Type B pancreatic cell (in vitro differentiated cells): ENCODE measurements around the gene SH2D1B. TPM values are rescaled to one million over a fixed set of nuclear protein-coding genes. Genes with fewer than 3 reads are reported as not detected.

Source experiments
- DNase-seq: peaks from one replicate; pipeline ENCODE4 v3.0.0; 2021; ENCODE audit warnings: mixed read lengths; ENCODE audit not compliant: unreplicated experiment; ENCODE audit errors: extremely low spot score
- H3K27ac Mint-ChIP-seq: 2 replicates; pipeline ENCODE4 v1.8.0; 2021; ENCODE audit warnings: mild to moderate bottlenecking, mixed read lengths
- H3K27me3 Mint-ChIP-seq: 2 replicates; pipeline ENCODE4 v1.8.0; 2021; ENCODE audit warnings: mixed read lengths
- H3K36me3 Mint-ChIP-seq: 2 replicates; pipeline ENCODE4 v1.8.0; 2021; ENCODE audit warnings: mixed read lengths
- H3K4me1 Mint-ChIP-seq: one replicate; pipeline ENCODE4 v1.8.0; 2021; ENCODE audit warnings: mixed read lengths; ENCODE audit not compliant: unreplicated experiment
- H3K4me3 Mint-ChIP-seq: 2 replicates; pipeline ENCODE4 v1.8.0; 2021; ENCODE audit warnings: mild to moderate bottlenecking, mixed read lengths
- H3K9me3 Mint-ChIP-seq: 2 replicates; pipeline ENCODE4 v1.8.0; 2021; ENCODE audit warnings: mixed read lengths
- total RNA-seq: library from RNA; stranded (reverse); gene quantifications from 2 replicates; pipeline ENCODE4 v1.2.1, GENCODE V29; 2021; ENCODE audit warnings: low replicate concordance
- TF ChIP-seq, protein P1 (sequence below): fragments of 200-600 bp; sonication (generic); conservative IDR thresholded peaks from 2 replicates; pipeline ENCODE4 v1.5.0; 2021; ENCODE audit warnings: antibody characterized with exemption, mild to moderate bottlenecking

Gene SH2D1B
- total RNA-seq, 1 donor from 2014 or later, result not detected

DNA sequence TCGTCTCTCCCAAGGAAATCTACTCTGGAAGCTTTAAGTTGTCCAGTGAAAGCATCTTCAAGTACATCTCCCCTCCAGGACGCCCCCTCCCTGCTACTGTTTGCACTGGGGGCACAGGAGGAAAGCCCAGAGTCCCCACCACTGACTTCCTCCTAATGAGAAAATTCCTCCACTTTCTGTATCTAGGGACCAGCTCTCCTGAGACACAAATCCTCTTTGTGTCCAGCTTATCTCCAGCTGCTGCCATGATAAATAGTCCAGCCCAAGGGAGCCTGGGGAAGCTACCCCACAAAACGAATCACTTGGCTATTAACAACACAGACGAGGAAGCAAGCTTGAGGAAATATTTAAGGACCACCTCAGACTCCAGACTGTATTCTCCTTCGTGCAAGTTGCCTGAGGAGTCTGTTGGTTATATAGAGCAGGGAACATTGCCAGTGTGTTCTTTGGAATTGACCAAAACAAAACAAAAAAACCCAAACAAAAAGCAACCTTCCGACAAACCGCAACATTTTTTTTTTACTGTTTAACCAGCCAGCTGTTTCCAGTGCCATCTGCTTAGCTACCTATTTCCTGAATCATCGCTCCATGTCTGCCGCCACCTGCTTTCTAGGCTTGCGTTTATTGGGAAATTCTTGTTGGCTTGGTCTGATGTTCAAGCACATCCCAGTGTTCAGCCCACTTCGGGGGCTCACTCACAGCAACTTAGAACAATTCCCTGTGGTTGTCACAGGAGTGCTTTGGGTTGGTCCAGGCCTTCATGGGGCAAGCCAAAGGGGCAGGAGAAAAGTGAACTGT lies 22.7 kb downstream of the SH2D1B start:
- H3K27ac Mint-ChIP-seq, result peak overlapping the region; percentile 63
- TF ChIP-seq, protein P1, sequence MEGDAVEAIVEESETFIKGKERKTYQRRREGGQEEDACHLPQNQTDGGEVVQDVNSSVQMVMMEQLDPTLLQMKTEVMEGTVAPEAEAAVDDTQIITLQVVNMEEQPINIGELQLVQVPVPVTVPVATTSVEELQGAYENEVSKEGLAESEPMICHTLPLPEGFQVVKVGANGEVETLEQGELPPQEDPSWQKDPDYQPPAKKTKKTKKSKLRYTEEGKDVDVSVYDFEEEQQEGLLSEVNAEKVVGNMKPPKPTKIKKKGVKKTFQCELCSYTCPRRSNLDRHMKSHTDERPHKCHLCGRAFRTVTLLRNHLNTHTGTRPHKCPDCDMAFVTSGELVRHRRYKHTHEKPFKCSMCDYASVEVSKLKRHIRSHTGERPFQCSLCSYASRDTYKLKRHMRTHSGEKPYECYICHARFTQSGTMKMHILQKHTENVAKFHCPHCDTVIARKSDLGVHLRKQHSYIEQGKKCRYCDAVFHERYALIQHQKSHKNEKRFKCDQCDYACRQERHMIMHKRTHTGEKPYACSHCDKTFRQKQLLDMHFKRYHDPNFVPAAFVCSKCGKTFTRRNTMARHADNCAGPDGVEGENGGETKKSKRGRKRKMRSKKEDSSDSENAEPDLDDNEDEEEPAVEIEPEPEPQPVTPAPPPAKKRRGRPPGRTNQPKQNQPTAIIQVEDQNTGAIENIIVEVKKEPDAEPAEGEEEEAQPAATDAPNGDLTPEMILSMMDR, result no peak
- H3K36me3 Mint-ChIP-seq, result peaks cover 4% of the 10 kb centered on the region
- DNase-seq, result peak; percentile 37
- H3K27me3 Mint-ChIP-seq, result peaks cover 3% of the 10 kb centered on the region
- peak overlapping the region; percentile 35 for H3K4me3 Mint-ChIP-seq
- no peaks in the 10 kb centered on the region for H3K9me3 Mint-ChIP-seq
- peaks cover 40% of the 10 kb centered on the region for H3K4me1 Mint-ChIP-seq

DNA sequence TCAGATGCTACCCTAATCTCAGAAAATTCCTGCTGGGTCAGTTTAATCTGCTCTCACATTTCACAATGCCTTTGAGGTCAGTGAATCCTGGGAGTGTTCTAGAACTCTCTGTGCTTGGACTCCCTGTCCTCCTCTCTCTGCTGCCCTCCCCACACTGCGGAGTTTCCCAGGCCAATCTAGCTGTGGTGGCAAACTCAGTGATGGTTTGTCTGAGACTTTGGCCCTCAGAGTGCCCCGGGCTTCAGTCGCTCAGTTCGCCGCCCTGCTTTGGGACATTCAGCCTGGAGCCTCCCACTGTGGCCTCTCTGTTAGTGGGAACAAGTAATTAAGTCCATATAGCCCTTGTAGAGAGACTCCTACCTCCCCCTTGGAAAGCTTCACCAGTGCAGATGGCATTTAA lies 23.3 kb downstream of the SH2D1B start:
- TF ChIP-seq, protein P1, result no peak
- peak; percentile 49 for DNase-seq
- Mint-ChIP-seq H3K27me3 (peaks cover 3% of the 10 kb centered on the region), H3K4me1 (peaks cover 46% of the 10 kb centered on the region), H3K9me3 (no peaks in the 10 kb centered on the region), H3K4me3 (peak overlapping the region; percentile 35), H3K36me3 (peaks cover 8% of the 10 kb centered on the region), H3K27ac (peak overlapping the region; percentile 63)

DNA sequence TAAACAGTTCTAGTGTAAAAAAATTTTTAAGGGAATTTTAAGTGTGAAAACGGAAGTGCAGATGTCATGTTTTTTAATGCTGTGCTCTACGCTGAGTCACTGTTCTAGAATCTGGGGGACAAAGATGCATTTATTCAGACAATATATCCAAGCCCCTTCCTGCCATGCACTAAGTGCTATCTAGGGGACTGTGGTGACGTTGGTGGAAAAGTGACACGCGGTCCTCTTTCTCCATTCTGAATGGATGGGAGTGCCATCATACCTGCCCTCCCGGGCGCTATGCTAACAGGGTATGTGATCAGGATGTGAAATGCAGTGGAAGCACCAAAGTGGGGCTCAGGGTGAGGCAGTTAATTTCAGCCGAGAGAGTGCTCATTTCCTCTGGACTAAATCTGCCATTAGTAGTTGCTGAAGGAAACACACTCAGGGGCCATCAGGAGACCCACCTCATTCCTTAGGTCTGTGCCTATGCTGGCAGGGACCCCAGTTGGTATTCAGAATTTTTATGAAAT lies 23.8 kb downstream of the SH2D1B start:
- TF ChIP-seq, protein P1, result no peak
- H3K9me3 Mint-ChIP-seq, result no peaks in the 10 kb centered on the region
- no peak overlapping the region for H3K27ac Mint-ChIP-seq
- peaks cover 47% of the 10 kb centered on the region for H3K4me1 Mint-ChIP-seq
- H3K4me3 Mint-ChIP-seq, result no peak overlapping the region
- H3K36me3 Mint-ChIP-seq, result peaks cover 11% of the 10 kb centered on the region
- peak; percentile 49 for DNase-seq
- peaks cover 3% of the 10 kb centered on the region for H3K27me3 Mint-ChIP-seq

DNA sequence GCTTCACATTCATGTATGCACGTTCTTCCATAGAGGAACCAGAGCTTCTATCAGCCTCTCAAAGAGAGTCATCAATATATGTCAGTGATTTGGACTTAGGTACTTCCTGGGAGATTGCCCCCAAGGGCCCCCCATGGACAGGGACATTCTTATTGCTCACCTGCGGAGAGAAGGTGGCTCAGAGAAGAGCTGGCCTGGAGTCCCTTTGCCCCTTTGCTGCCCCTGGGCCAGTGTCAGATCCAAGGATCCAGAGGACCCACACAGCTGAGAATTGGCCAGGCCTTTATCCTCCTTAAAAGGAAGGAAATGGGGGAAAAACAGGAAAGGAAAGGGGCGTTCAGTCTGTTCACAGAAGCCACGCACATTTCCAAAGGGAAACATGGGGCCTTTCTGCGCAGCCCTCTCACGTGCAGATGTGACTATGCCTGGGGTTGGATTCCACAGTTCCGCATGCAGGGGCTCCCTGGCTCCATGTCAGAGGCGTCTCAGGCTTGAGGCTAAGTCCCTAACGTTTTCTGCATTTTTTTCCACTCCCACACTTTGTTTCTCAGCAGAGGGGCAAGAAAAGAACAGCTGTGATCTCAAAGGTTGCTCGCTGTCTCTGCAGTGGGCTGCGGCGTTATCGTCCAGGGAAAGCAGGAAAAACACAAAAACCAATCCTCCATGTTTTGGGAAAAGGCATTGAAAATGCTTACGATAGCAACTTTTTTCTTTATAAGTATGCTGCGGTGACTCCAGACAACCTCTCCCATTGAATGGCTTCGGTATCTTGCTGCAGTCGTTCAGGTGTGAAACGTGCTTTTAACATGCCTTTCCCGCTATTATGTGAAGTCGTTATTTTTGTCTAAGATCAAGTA lies 24.5 kb downstream of the SH2D1B start:
- Mint-ChIP-seq H3K4me1 (peaks cover 47% of the 10 kb centered on the region), H3K9me3 (no peaks in the 10 kb centered on the region), H3K27ac (no peak overlapping the region), H3K27me3 (peaks cover 3% of the 10 kb centered on the region), H3K4me3 (no peak overlapping the region), H3K36me3 (peaks cover 11% of the 10 kb centered on the region)
- TF ChIP-seq, protein P1, result no peak
- peak; percentile 48 for DNase-seq

DNA sequence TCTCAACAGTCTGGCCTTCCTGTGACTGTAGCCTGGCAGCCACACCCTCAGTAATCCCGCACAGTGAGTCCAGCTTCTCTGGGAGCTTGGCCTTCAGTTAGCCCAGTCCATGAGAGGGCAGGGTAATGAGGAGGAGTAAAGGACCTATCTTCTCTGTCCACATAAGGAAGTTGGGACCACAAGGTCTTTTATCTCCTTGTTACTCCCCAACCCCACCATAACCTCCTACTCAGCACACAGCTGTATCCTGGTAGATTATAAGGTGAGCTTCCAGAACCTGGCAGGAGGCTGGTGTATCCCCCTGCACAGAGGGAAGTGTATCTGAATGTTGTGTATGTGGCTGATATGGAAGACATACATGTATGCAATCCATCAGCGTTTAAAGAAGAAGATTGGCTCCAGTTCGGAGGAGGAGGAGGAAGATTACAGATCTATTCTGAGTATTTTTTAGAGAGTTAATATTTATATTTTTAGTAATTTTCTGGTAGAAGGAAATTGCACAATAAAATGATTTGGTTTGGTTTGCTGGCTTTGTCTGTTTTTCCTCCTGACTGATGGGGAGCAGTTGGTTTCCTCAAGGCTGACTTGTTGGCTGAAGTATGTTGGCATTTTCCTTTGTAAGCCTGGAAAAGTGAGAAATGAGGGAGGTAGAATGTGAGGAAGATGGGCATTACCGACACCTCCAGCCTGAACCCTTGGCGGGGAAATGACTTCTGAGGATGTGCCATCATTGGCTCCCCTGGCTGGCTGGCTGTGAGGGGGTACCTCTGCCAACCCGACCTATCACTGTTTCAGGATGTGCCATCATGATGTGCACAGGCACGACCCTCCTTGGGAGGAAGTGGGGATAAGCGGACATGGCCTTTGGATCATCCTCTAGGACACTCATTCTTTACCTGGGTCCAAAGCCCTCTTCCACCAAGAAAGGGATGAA lies 25.4 kb downstream of the SH2D1B start:
- peaks cover 11% of the 10 kb centered on the region for H3K36me3 Mint-ChIP-seq
- peaks cover 39% of the 10 kb centered on the region for H3K4me1 Mint-ChIP-seq
- peaks cover under 1% of the 10 kb centered on the region for H3K9me3 Mint-ChIP-seq
- H3K4me3 Mint-ChIP-seq, result no peak overlapping the region
- H3K27me3 Mint-ChIP-seq, result peaks cover 3% of the 10 kb centered on the region
- DNase-seq, result peak; percentile 50
- no peak overlapping the region for H3K27ac Mint-ChIP-seq
- TF ChIP-seq, protein P1, result no peak
